Osteoblast (primary cell): Measurements from ENCODE around the gene LYRM1. TPM values are rescaled to one million over a fixed set of nuclear protein-coding genes. Genes with fewer than 3 reads are reported as not detected.

Experiments used
- DNase-seq: peaks from one replicate; pipeline ENCODE4 v3.0.0; 2011; ENCODE audit warnings: low spot score, mixed read lengths; ENCODE audit not compliant: insufficient read length; ENCODE audit errors: missing footprints
- H2AFZ ChIP-seq: 2 replicates; pipeline ENCODE4 v1.6.0; 2011; ENCODE audit warnings: mild to moderate bottlenecking, low read length
- H3K27ac ChIP-seq: 2 replicates; pipeline ENCODE4 v1.5.1; 2011; ENCODE audit warnings: mild to moderate bottlenecking, low read depth, low read length, moderate library complexity
- H3K27me3 ChIP-seq: 2 replicates; pipeline ENCODE4 v1.6.0; 2012; ENCODE audit warnings: mild to moderate bottlenecking, control low read depth, inconsistent platforms, low read length, moderate library complexity; ENCODE audit not compliant: insufficient read depth
- H3K36me3 ChIP-seq: 2 replicates; pipeline ENCODE4 v1.5.1; 2011; ENCODE audit warnings: mild to moderate bottlenecking, low read length, control low read depth, moderate library complexity; ENCODE audit not compliant: insufficient read depth
- H3K4me1 ChIP-seq: 2 replicates; pipeline ENCODE4 v1.5.1; 2011; ENCODE audit warnings: mild to moderate bottlenecking, low read length, control low read depth, moderate library complexity; ENCODE audit not compliant: insufficient read depth
- H3K4me2 ChIP-seq: 2 replicates; pipeline ENCODE4 v1.6.0; 2011; ENCODE audit warnings: mild to moderate bottlenecking, low read length; ENCODE audit not compliant: insufficient read depth
- H3K4me3 ChIP-seq: fragments of 200-600 bp; sonication (generic); 3 replicates; pipeline ENCODE4 v1.5.1; 2012; ENCODE audit warnings: mild to moderate bottlenecking, low read length, inconsistent platforms; ENCODE audit not compliant: insufficient read depth
- H3K79me2 ChIP-seq: 2 replicates; pipeline ENCODE4 v1.6.0; 2012; ENCODE audit warnings: mild to moderate bottlenecking, low read length, control low read depth, inconsistent platforms; ENCODE audit not compliant: insufficient read depth
- H3K9me3 ChIP-seq: 2 replicates; pipeline ENCODE4 v1.5.1; 2011; ENCODE audit warnings: low read depth, low read length, control low read depth
- H4K20me1 ChIP-seq: 2 replicates; pipeline ENCODE4 v1.6.0; 2012; ENCODE audit warnings: mild to moderate bottlenecking, low read length, control low read depth; ENCODE audit not compliant: insufficient read depth
- total RNA-seq: library from RNA; depleted of rRNA; stranded (reverse); fragments of >200 nt; gene quantifications from 2 replicates; pipeline ENCODE4 v1.2.3, GENCODE V29; 2012
- TF ChIP-seq, protein P1 (sequence below): IDR thresholded peaks from 2 replicates; pipeline ENCODE4 v1.5.1; 2011; ENCODE audit warnings: mild to moderate bottlenecking, low read depth, low read length, moderate library complexity; ENCODE audit errors: extremely low read depth

The LYRM1 gene
- total RNA-seq, 1 donor, result 44.9 TPM

DNA sequence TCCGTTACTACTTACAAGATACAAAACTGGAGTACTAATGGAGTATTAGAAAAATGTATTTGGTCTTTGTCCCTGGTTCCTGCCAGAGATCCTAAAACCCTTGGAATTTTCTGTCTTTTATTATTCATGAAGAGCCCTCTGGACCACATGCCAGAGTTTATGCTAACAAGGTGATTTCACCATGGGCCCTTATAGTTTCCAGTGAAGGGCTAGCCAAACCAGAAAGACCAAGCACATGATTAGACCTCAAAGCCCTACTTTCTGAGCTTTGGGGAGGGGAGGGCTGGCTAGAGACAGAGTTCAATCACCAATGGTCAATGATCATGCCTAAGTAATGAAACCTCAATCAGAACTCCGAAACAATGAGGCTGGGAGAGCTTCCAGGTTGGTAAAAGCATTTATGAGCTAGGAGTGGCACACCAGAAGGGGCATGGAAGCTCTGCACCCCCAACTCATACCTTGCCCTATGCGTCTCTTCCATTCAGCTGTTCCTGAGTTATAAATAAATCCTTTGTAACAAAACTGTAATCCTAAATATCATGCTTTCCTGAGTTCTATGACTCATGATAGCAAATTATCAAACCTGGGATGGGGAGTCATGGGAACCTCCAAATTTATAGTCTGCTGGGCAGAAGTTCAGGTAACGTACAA, 10.8 kb upstream of the LYRM1 start:
- no peaks in the 10 kb centered on the region for H3K27me3 ChIP-seq
- DNase-seq, result no peak

DNA sequence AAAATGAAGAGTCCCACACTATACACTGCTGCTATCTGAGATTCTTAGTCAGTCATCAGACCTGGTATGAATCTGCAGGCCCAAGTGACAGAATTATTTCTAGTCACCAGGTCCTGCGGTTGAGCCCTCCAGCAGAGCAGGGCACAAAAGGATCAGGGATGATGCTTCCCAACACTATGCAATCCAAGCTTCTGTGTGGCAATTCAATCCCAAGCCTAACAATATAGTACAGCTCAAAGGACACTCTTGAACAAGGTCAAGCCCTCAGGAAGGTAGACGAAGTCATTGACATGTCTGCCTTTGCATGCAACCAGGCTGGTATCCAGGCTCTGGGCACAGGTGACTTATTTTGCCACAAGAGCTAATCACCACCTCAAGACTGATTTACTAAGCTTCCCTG, 6.2 kb upstream of the LYRM1 start:
- no peak overlapping the region for H3K27ac ChIP-seq
- peaks cover 70% of the 10 kb centered on the region for H3K36me3 ChIP-seq
- no peak overlapping the region for H3K4me2 ChIP-seq
- TF ChIP-seq, protein P1, sequence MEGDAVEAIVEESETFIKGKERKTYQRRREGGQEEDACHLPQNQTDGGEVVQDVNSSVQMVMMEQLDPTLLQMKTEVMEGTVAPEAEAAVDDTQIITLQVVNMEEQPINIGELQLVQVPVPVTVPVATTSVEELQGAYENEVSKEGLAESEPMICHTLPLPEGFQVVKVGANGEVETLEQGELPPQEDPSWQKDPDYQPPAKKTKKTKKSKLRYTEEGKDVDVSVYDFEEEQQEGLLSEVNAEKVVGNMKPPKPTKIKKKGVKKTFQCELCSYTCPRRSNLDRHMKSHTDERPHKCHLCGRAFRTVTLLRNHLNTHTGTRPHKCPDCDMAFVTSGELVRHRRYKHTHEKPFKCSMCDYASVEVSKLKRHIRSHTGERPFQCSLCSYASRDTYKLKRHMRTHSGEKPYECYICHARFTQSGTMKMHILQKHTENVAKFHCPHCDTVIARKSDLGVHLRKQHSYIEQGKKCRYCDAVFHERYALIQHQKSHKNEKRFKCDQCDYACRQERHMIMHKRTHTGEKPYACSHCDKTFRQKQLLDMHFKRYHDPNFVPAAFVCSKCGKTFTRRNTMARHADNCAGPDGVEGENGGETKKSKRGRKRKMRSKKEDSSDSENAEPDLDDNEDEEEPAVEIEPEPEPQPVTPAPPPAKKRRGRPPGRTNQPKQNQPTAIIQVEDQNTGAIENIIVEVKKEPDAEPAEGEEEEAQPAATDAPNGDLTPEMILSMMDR, result no peak
- H4K20me1 ChIP-seq, result peaks cover 85% of the 10 kb centered on the region
- DNase-seq, result no peak
- no peak overlapping the region for H3K4me3 ChIP-seq
- H3K79me2 ChIP-seq, result peaks cover 100% of the 10 kb centered on the region
- no peaks in the 10 kb centered on the region for H3K27me3 ChIP-seq
- H3K9me3 ChIP-seq, result no peaks in the 10 kb centered on the region
- no peak overlapping the region for H2AFZ ChIP-seq
- peaks cover 23% of the 10 kb centered on the region for H3K4me1 ChIP-seq

More for the DNA sequence above, 10.8 kb upstream of the LYRM1 start:
- H3K79me2 ChIP-seq, result peaks cover 98% of the 10 kb centered on the region
- no peak overlapping the region for H3K4me2 ChIP-seq
- H2AFZ ChIP-seq, result no peak overlapping the region
- H3K4me3 ChIP-seq, result no peak overlapping the region
- H4K20me1 ChIP-seq, result peaks cover 88% of the 10 kb centered on the region
- TF ChIP-seq, protein P1, result no peak
- no peak overlapping the region for H3K27ac ChIP-seq
- H3K36me3 ChIP-seq, result peaks cover 66% of the 10 kb centered on the region
- peaks cover 5% of the 10 kb centered on the region for H3K4me1 ChIP-seq
- no peaks in the 10 kb centered on the region for H3K9me3 ChIP-seq

DNA sequence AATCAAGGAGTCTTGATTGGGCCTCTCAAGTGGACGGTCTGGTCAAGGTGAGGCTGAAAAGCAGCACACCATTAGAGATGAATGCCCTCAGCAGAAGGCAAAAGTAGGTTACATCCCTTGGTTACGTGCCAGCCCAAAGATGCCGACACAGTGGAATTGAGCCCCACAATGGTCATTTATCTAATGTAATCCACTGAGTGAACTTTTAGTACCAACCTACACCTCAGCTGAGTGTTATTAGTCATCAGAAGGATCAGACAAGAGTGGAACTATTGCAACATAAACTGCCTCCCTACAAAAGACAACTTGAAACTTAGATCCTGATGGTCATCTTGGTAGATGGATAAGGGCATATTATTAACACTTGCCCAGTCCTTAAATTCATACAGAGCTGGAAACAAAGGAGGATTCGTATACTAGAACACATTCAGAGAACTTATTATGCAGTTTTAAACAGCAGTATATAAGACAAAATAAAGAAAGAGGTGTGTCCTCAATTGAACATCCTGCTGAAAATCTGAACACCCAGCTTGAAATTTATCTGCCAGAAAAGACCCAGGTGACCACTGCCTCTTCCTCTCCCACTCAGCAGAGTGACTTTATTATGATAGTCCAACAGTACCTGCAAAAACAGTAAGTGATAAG, 3.2 kb upstream of the LYRM1 start:
- no peaks in the 10 kb centered on the region for H3K9me3 ChIP-seq
- H3K36me3 ChIP-seq, result peaks cover 44% of the 10 kb centered on the region
- H3K4me1 ChIP-seq, result peaks cover 33% of the 10 kb centered on the region
- H3K4me3 ChIP-seq, result peak overlapping the region; percentile 90
- peak overlapping the region; percentile 93 for H3K27ac ChIP-seq
- peak overlapping the region; percentile 89 for H3K4me2 ChIP-seq
- no peaks in the 10 kb centered on the region for H3K27me3 ChIP-seq
- H2AFZ ChIP-seq, result no peak overlapping the region
- H4K20me1 ChIP-seq, result peaks cover 56% of the 10 kb centered on the region
- TF ChIP-seq, protein P1, result no peak
- H3K79me2 ChIP-seq, result peaks cover 92% of the 10 kb centered on the region
- peak; percentile 35 for DNase-seq

DNA sequence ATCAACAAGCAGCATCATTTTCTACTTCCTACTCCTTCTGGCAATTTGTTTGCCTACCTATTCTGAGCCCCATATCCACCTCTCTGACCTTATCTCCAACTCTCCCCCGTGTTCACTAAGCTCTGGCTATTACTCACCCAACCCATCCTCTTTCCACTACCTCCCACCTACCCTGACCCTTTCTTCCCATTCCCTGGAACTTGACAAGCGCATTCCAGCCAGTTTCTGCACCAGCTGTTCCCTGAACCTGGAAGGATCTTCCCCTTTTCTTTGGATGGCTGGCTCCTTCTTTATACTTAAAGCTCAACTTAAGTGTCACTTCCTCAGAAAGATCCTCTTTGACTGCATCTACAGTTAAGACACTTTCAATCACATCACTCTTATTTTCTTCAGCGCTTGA, 2.6 kb upstream of the LYRM1 start:
- Histone ChIP-seq H3K9me3 (no peaks in the 10 kb centered on the region), H3K4me2 (peak overlapping the region; percentile 89), H3K27me3 (no peaks in the 10 kb centered on the region), H3K4me3 (peak overlapping the region; percentile 90), H2AFZ (no peak overlapping the region), H3K36me3 (peaks cover 41% of the 10 kb centered on the region), H3K4me1 (peaks cover 33% of the 10 kb centered on the region), H3K27ac (peak overlapping the region; percentile 93), H3K79me2 (peaks cover 91% of the 10 kb centered on the region), H4K20me1 (peaks cover 51% of the 10 kb centered on the region)
- DNase-seq, result peak; percentile 34
- TF ChIP-seq, protein P1, result no peak
